HG02943 (cell line): ENCODE measurements around the gene KCNIP4.
"Not testable (repeated sequence)": the region's sequence is repeated elsewhere in the genome, so short reads cannot be mapped to it uniquely, and the experiment has no call there.

Experiments
- ATAC-seq: cut with Tn5 transposase; IDR thresholded peaks from one replicate; pipeline ENCODE4 v1.9.1; 2021; ENCODE audit warnings: mild to moderate bottlenecking, low read depth, moderate library complexity; ENCODE audit not compliant: unreplicated experiment

Gene KCNIP4

GRCh38 chr4:20829617-20830357 lies 1118.8 kb downstream of the KCNIP4 start:
- no peak for ATAC-seq

- ATAC-seq = no peak
Observed at GRCh38 chr4:20825505-20825904, 1123.1 kb downstream of the KCNIP4 start.

- no peak for ATAC-seq
Observed at GRCh38 chr4:20816287-20816686, 1132.3 kb downstream of the KCNIP4 start.

- ATAC-seq = no peak
Observed at GRCh38 chr4:20813700-20814099, 1134.9 kb downstream of the KCNIP4 start.

GRCh38 chr4:20809812-20810211 lies 1138.8 kb downstream of the KCNIP4 start:
- ATAC-seq = no peak

- ATAC-seq = no peak
Observed at GRCh38 chr4:20805716-20806115, 1142.9 kb downstream of the KCNIP4 start.

GRCh38 chr4:20787940-20788665 lies 1160.5 kb downstream of the KCNIP4 start:
- ATAC-seq = no peak

- not testable (repeated sequence) for ATAC-seq
Observed at GRCh38 chr4:20783134-20783533, 1165.4 kb downstream of the KCNIP4 start.

- no peak for ATAC-seq
Observed at GRCh38 chr4:20778896-20779295, 1169.7 kb downstream of the KCNIP4 start.

GRCh38 chr4:20773144-20773997 lies 1175.2 kb downstream of the KCNIP4 start:
- peak; percentile 76 for ATAC-seq

- no peak for ATAC-seq
Observed at GRCh38 chr4:20764366-20764992, 1184.1 kb downstream of the KCNIP4 start.

- no peak for ATAC-seq
Observed at GRCh38 chr4:20761826-20762225, 1186.7 kb downstream of the KCNIP4 start.

- no peak for ATAC-seq
Observed at GRCh38 chr4:20761382-20761781, 1187.2 kb downstream of the KCNIP4 start.

GRCh38 chr4:20760053-20760452 lies 1188.5 kb downstream of the KCNIP4 start:
- peak; percentile 69 for ATAC-seq

GRCh38 chr4:20754036-20754435 lies 1194.5 kb downstream of the KCNIP4 start:
- no peak for ATAC-seq

GRCh38 chr4:20752641-20753040 lies 1195.9 kb downstream of the KCNIP4 start:
- no peak for ATAC-seq

GRCh38 chr4:20746000-20746399 lies 1202.6 kb downstream of the KCNIP4 start:
- not testable (repeated sequence) for ATAC-seq

- no peak for ATAC-seq
Observed at GRCh38 chr4:20735931-20736330, 1212.6 kb downstream of the KCNIP4 start.

GRCh38 chr4:20724915-20725314 lies 1223.7 kb downstream of the KCNIP4 start:
- peak; percentile 99 for ATAC-seq

GRCh38 chr4:20723463-20723862 lies 1225.1 kb downstream of the KCNIP4 start:
- no peak for ATAC-seq

- ATAC-seq = no peak
Observed at GRCh38 chr4:20723019-20723418, 1225.6 kb downstream of the KCNIP4 start.
